Transverse colon (tissue), 4 donors: ENCODE measurements around the gene KLHL13.

ENCODE experiments used
- CTCF ChIP-seq, 5 experiments: fragments of 200-600 bp in 3 of 5; fragments of 450-650 bp in 2 of 5; sonication (generic) in 3 of 5; IDR thresholded peaks; 1 replicate in 2 of 5; 2 replicates in 3 of 5; pipeline ENCODE4 v1.5.1; 2016 to 2017; ENCODE audit warnings: antibody characterized with exemption in 5 of 5, inconsistent platforms in 3 of 5, mild to moderate bottlenecking in 2 of 5, moderate library complexity in 1 of 5
- EP300 ChIP-seq: sonication (generic); formaldehyde crosslinking; IDR thresholded peaks from one replicate; pipeline ENCODE4 v1.6.1; 2017; ENCODE audit warnings: antibody characterized with exemption, low read depth
- POLR2AphosphoS5 ChIP-seq, 3 donors: sonication (generic); formaldehyde crosslinking; IDR thresholded peaks; one replicate each; pipeline ENCODE4 v1.6.1; 2016; ENCODE audit warnings: antibody characterized with exemption in 3 of 3

GRCh38 chrX:117969782-117970181 lies 146.8 kb downstream of the KLHL13 start:
- no peak for TF ChIP-seq POLR2AphosphoS5 (IDR thresholded peaks at IDR 0.05)
- no peak for TF ChIP-seq CTCF (IDR thresholded peaks at IDR 0.05)
- no peak for TF ChIP-seq EP300
